ENCODE results near the gene BIRC2.
"Not testable (repeated sequence)": the region's sequence is repeated elsewhere in the genome, so short reads cannot be mapped to it uniquely, and the experiment has no call there.

The BIRC2 gene

GRCh38 chr11:102346748-102347461 is at the start of gene BIRC2:
BIRC2 (plus strand) TSS chr11:102347214; CDS start chr11:102349855, 2,641 bp downstream.
- peak; percentile 89 for DNase-seq (ENCODE audit: low spot score)
- TF ChIP-seq CTCF (IDR thresholded peaks at IDR 0.05; ENCODE audit: extremely low read depth, missing control alignments): peak; percentile 88

- DNase-seq (ENCODE audit: low spot score): not testable (repeated sequence)
These were observed 46.2 kb upstream of the BIRC2 start for GRCh38 chr11:102300837-102301236.

GRCh38 chr11:102302241-102302640 is 44.8 kb upstream of the BIRC2 start:
- TF ChIP-seq CTCF (IDR thresholded peaks at IDR 0.05; ENCODE audit: extremely low read depth, missing control alignments): no peak
- no peak for DNase-seq (ENCODE audit: low spot score)

- no peak for DNase-seq (ENCODE audit: low spot score)
- no peak for TF ChIP-seq CTCF (IDR thresholded peaks at IDR 0.05; ENCODE audit: extremely low read depth, missing control alignments)
These were observed 42.3 kb upstream of the BIRC2 start for GRCh38 chr11:102304686-102305085.

GRCh38 chr11:102305352-102306047 is 41.5 kb upstream of the BIRC2 start:
- DNase-seq (ENCODE audit: low spot score): no peak
- no peak for TF ChIP-seq CTCF (IDR thresholded peaks at IDR 0.05; ENCODE audit: extremely low read depth, missing control alignments)

GRCh38 chr11:102306048-102306597 is 40.9 kb upstream of the BIRC2 start:
- no peak for TF ChIP-seq CTCF (IDR thresholded peaks at IDR 0.05; ENCODE audit: extremely low read depth, missing control alignments)
- no peak for DNase-seq (ENCODE audit: low spot score)

GRCh38 chr11:102306817-102307726 is 39.9 kb upstream of the BIRC2 start:
- no peak for DNase-seq (ENCODE audit: low spot score)
- no peak for TF ChIP-seq CTCF (IDR thresholded peaks at IDR 0.05; ENCODE audit: extremely low read depth, missing control alignments)

Measured in GM20000 (cell line).